Thymus (tissue), 11 donors: Measurements from ENCODE around the gene MEIS1. TPM values are rescaled to one million over a fixed set of nuclear protein-coding genes. Genes with fewer than 3 reads are reported as not detected.
A peak's percentile ranks its signal among the peaks of the same experiment; 100 is the strongest.

Source experiments
- DNase-seq, 9 donors: peaks; one replicate each; pipeline ENCODE4 v3.0.0-alpha.2; 2013; ENCODE audit warnings: low spot score in 9 of 9, low read depth in 6 of 9, missing footprints in 1 of 9
- H3K27ac ChIP-seq, 2 donors: one replicate each; pipeline ENCODE4 v1.5.1; 2013; ENCODE audit warnings: control low read depth in 1 of 2, low read depth in 1 of 2, low read length in 1 of 2, mild to moderate bottlenecking in 1 of 2, moderate library complexity in 1 of 2
- H3K27me3 ChIP-seq, 2 donors: one replicate each; pipeline ENCODE4 v1.5.1; 2013; ENCODE audit warnings: low read length in 1 of 2; ENCODE audit not compliant: control insufficient read depth in 2 of 2, insufficient read depth in 1 of 2
- H3K36me3 ChIP-seq, 2 donors: one replicate each; pipeline ENCODE4 v1.5.1; 2013; ENCODE audit warnings: low read length in 1 of 2, mild to moderate bottlenecking in 1 of 2, moderate library complexity in 1 of 2; ENCODE audit not compliant: control insufficient read depth in 2 of 2, insufficient read depth in 2 of 2
- H3K4me1 ChIP-seq, 2 donors: one replicate each; pipeline ENCODE4 v1.5.1; 2013; ENCODE audit warnings: low read length in 2 of 2; ENCODE audit not compliant: control insufficient read depth in 2 of 2, insufficient read depth in 2 of 2
- H3K4me3 ChIP-seq, 2 donors: one replicate each; pipeline ENCODE4 v1.5.1; 2013; ENCODE audit warnings: low read length in 2 of 2, control low read depth in 1 of 2, mild to moderate bottlenecking in 1 of 2
- H3K9me3 ChIP-seq, 2 donors: one replicate each; pipeline ENCODE4 v1.5.1; 2013; ENCODE audit warnings: low read length in 1 of 2, mild to moderate bottlenecking in 1 of 2; ENCODE audit not compliant: control insufficient read depth in 2 of 2, insufficient read depth in 1 of 2
- WGBS: extraction: QIAGEN DNeasy Blood & Tissue Kit; methylation state at CpG from one replicate; pipeline ENCODE4 v1.1.7; 2013; 5-methylcytosine and 5-hydroxymethylcytosine counted together
- polyA plus RNA-seq: library from polyadenylated mRNA; stranded (reverse); fragments of 200-250 nt; gene quantifications from one replicate; pipeline ENCODE4 v1.2.3, GENCODE V29; 2013
- total RNA-seq: library from RNA; stranded (reverse); fragments of 120-200 nt; gene quantifications from one replicate; pipeline ENCODE4 v1.2.4, GENCODE V29; 2013
- donor health status: healthy.

The MEIS1 gene
- total and polyA plus RNA-seq, 2 donors = 9.8 to 15.5 TPM

GRCh38 chr2:66522611-66523376, 87.9 kb downstream of the MEIS1 start:
- no peaks in the 10 kb centered on the region for H3K4me1 ChIP-seq
- no peaks in the 10 kb centered on the region for H3K36me3 ChIP-seq
- H3K4me3 ChIP-seq = no peak overlapping the region
- 47% methylated on average over 6 of the region's 6 CpGs for WGBS
- no peaks in the 10 kb centered on the region for H3K9me3 ChIP-seq
- no peak overlapping the region for H3K27ac ChIP-seq
- no peak for DNase-seq
- no peaks in the 10 kb centered on the region for H3K27me3 ChIP-seq

DNA sequence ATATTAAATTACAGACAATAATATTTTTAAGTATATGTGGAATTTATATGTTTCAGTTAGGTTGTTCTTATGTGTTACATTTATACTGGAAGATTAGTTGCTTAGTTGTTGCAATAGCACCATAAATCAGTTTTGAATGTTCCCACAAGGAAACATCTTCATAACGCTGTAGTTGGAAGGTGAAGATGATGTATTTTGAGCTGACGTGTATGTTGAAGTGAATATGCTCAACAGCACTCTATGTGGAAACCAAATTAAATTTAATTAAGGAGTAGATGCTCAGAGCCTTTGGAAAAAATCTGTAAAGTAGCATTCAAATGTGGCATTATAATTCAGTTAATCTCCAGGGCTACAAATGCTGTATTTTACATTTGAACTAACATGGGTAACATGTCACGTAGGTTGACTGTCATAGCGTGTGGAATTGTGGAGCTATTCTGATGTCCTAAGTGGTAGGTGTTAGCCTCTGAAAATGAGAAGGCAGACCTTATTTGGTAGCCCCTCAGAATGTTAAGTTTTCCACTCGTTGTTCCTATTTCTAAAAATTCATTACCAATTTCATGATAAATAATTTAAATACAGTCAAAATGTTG, 88.5 kb downstream of the MEIS1 start:
- no peaks in the 10 kb centered on the region for H3K36me3 ChIP-seq

GRCh38 chr2:66523990-66524389, 89.1 kb downstream of the MEIS1 start:
- H3K36me3 ChIP-seq = no peaks in the 10 kb centered on the region
- no peaks in the 10 kb centered on the region for H3K9me3 ChIP-seq
- no peak overlapping the region for H3K4me3 ChIP-seq
- H3K27me3 ChIP-seq = no peaks in the 10 kb centered on the region
- WGBS = 88% methylated on average over 2 of the region's 2 CpGs
- DNase-seq = no peak
- H3K27ac ChIP-seq = no peak overlapping the region
- no peaks in the 10 kb centered on the region for H3K4me1 ChIP-seq

More for the DNA sequence above, 88.5 kb downstream of the MEIS1 start:
- WGBS = 92% methylated on average over 5 of the region's 5 CpGs
- no peak for DNase-seq
- Histone ChIP-seq H3K4me3 (no peak overlapping the region), H3K9me3 (no peaks in the 10 kb centered on the region), H3K4me1 (no peaks in the 10 kb centered on the region), H3K27me3 (no peaks in the 10 kb centered on the region), H3K27ac (no peak overlapping the region)

GRCh38 chr2:66525606-66526005, 90.7 kb downstream of the MEIS1 start:
- H3K4me3 ChIP-seq = no peak overlapping the region
- H3K27me3 ChIP-seq = no peaks in the 10 kb centered on the region
- 19% methylated on average over 5 of the region's 5 CpGs for WGBS
- no peaks in the 10 kb centered on the region for H3K4me1 ChIP-seq
- H3K27ac ChIP-seq = no peak overlapping the region
- H3K9me3 ChIP-seq = no peaks in the 10 kb centered on the region
- H3K36me3 ChIP-seq = no peaks in the 10 kb centered on the region
- DNase-seq = peak in 2 of 9 donors; percentile 9 to 37

DNA sequence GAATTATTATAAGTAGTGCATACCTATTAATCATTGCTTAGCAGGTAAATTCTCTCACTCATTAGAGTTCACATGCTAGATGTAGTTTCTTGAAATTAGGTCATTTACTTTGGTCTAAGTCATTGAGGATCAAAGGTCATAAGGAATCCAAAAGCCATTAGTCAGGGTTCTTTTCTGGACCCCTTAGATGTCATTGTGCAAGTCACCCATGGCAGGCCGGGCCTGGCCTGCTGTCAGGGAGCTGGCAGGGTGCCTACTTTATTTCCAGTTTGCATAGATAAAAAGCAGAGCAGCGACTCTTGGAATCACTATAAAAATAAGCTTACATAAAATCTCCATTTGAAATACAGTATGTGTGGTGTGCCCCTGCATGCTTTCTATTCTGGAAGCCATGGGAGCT, 91.3 kb downstream of the MEIS1 start:
- no peaks in the 10 kb centered on the region for H3K36me3 ChIP-seq

GRCh38 chr2:66528974-66529724, 94.2 kb downstream of the MEIS1 start:
- Histone ChIP-seq H3K9me3 (no peaks in the 10 kb centered on the region), H3K36me3 (no peaks in the 10 kb centered on the region), H3K27me3 (no peaks in the 10 kb centered on the region), H3K4me3 (no peak overlapping the region), H3K4me1 (no peaks in the 10 kb centered on the region), H3K27ac (no peak overlapping the region)
- WGBS = 96% methylated on average over 1 of the region's 1 CpG
- no peak for DNase-seq

More for the DNA sequence above, 91.3 kb downstream of the MEIS1 start:
- no peaks in the 10 kb centered on the region for H3K27me3 ChIP-seq
- 78% methylated on average over 2 of the region's 2 CpGs for WGBS
- no peak for DNase-seq
- no peaks in the 10 kb centered on the region for H3K9me3 ChIP-seq
- H3K4me3 ChIP-seq = no peak overlapping the region
- no peaks in the 10 kb centered on the region for H3K4me1 ChIP-seq
- H3K27ac ChIP-seq = no peak overlapping the region

GRCh38 chr2:66530651-66531050, 95.7 kb downstream of the MEIS1 start:
- DNase-seq = no peak
- no peak overlapping the region for H3K27ac ChIP-seq
- H3K36me3 ChIP-seq = no peaks in the 10 kb centered on the region
- 98% methylated on average over 3 of the region's 3 CpGs for WGBS
- no peaks in the 10 kb centered on the region for H3K9me3 ChIP-seq
- H3K4me1 ChIP-seq = no peaks in the 10 kb centered on the region
- H3K4me3 ChIP-seq = no peak overlapping the region
- no peaks in the 10 kb centered on the region for H3K27me3 ChIP-seq

- Histone ChIP-seq H3K36me3 (no peaks in the 10 kb centered on the region), H3K27me3 (no peaks in the 10 kb centered on the region), H3K27ac (no peak overlapping the region), H3K4me3 (no peak overlapping the region), H3K9me3 (no peaks in the 10 kb centered on the region), H3K4me1 (no peaks in the 10 kb centered on the region)
- DNase-seq = no peak
- WGBS = 97% methylated on average over 1 of the region's 1 CpG
Measured at GRCh38 chr2:66531155-66531554, 96.2 kb downstream of the MEIS1 start.

GRCh38 chr2:66531567-66531966, 96.6 kb downstream of the MEIS1 start:
- no peak overlapping the region for H3K27ac ChIP-seq
- no peaks in the 10 kb centered on the region for H3K4me1 ChIP-seq
- no peak for DNase-seq
- no peaks in the 10 kb centered on the region for H3K27me3 ChIP-seq
- H3K4me3 ChIP-seq = no peak overlapping the region
- H3K9me3 ChIP-seq = no peaks in the 10 kb centered on the region
- 97% methylated on average over 13 of the region's 13 CpGs for WGBS
- no peaks in the 10 kb centered on the region for H3K36me3 ChIP-seq
